Measurements from ENCODE around the gene RAD51. TPM values are rescaled to one million over a fixed set of nuclear protein-coding genes. Genes with fewer than 3 reads are reported as not detected.

Gene RAD51
- total and polyA plus RNA-seq, 9 of the 15 experiments (the other 6 are each of a cell fraction or from before 2014, with no cell fraction given): 16.0 to 63.8 (median 34.6) TPM

DNA sequence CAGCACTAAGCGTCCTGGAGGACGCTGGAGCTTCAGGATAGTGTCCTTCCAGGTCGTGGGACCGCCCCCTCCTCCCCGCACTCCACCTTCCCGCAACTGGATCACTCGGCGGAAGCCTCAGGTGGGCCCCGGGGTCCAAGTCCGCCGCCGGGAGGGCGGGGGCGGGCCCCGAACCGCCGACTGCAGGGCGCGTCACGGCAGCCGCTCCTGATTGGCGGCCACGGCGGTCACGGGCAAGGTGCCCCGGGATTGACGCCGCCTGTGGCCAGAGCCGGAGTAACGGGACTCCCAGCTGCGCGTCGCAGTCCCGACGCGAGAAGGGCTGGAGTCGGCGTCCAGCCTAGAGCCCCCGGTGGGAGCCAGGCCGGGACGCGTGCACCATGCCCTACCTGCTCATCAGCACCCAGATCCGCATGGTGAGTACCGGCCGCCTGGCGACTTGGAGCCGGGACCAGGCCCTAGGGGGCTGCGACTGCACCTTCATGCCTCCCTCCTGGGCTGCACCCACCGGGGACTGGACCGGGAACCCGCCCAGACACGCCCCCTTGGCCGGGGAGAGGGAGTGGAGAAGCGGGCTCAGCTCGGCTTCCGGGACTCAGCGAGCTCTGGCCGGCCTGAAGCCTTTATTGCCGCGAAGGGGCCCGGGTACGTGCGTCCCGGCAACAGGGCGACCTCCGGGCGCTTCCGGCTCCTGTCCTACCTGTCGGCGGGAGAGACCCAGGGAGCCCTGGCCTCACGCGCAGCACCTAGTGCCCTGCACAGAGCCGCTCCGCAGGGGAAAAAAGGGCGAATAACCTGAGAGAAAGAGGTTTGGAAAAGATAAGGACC, 69.0 kb downstream of the RAD51 start, which contains the start of gene GCHFR (continued):
- TF ChIP-seq, protein P1, sequence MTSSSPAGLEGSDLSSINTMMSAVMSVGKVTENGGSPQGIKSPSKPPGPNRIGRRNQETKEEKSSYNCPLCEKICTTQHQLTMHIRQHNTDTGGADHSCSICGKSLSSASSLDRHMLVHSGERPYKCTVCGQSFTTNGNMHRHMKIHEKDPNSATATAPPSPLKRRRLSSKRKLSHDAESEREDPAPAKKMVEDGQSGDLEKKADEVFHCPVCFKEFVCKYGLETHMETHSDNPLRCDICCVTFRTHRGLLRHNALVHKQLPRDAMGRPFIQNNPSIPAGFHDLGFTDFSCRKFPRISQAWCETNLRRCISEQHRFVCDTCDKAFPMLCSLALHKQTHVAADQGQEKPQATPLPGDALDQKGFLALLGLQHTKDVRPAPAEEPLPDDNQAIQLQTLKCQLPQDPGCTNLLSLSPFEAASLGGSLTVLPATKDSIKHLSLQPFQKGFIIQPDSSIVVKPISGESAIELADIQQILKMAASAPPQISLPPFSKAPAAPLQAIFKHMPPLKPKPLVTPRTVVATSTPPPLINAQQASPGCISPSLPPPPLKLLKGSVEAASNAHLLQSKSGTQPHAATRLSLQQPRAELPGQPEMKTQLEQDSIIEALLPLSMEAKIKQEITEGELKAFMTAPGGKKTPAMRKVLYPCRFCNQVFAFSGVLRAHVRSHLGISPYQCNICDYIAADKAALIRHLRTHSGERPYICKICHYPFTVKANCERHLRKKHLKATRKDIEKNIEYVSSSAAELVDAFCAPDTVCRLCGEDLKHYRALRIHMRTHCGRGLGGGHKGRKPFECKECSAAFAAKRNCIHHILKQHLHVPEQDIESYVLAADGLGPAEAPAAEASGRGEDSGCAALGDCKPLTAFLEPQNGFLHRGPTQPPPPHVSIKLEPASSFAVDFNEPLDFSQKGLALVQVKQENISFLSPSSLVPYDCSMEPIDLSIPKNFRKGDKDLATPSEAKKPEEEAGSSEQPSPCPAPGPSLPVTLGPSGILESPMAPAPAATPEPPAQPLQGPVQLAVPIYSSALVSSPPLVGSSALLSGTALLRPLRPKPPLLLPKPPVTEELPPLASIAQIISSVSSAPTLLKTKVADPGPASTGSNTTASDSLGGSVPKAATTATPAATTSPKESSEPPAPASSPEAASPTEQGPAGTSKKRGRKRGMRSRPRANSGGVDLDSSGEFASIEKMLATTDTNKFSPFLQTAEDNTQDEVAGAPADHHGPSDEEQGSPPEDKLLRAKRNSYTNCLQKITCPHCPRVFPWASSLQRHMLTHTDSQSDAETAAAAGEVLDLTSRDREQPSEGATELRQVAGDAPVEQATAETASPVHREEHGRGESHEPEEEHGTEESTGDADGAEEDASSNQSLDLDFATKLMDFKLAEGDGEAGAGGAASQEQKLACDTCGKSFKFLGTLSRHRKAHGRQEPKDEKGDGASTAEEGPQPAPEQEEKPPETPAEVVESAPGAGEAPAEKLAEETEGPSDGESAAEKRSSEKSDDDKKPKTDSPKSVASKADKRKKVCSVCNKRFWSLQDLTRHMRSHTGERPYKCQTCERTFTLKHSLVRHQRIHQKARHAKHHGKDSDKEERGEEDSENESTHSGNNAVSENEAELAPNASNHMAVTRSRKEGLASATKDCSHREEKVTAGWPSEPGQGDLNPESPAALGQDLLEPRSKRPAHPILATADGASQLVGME (CRISPR knock-in tag; IDR thresholded peaks at IDR 0.05): no peak
- TF ChIP-seq RBFOX2 (IDR thresholded peaks at IDR 0.05; ENCODE audit: low read depth, low read length) (peak; percentile 80), KDM5B (IDR thresholded peaks at IDR 0.05; ENCODE audit: insufficient replicate concordance, low read depth, low read length) (peak; percentile 75), SRF (CRISPR knock-in tag; IDR thresholded peaks at IDR 0.05) (no peak), LCOR (CRISPR knock-in tag; IDR thresholded peaks at IDR 0.05) (peak; percentile 22; the same call in 1 of the 2 replicates), SNIP1 (IDR thresholded peaks at IDR 0.05; ENCODE audit: low read depth) (no peak), EP300 (IDR thresholded peaks at IDR 0.05; ENCODE audit: low read length) (no peak), FOXM1 (IDR thresholded peaks at IDR 0.05; ENCODE audit: low read depth) (no peak), FOXM1 (CRISPR knock-in tag; IDR thresholded peaks at IDR 0.05; ENCODE audit: low read depth) (peak; percentile 63; the same call in 1 of the 2 replicates)
- TF ChIP-seq, protein P2, sequence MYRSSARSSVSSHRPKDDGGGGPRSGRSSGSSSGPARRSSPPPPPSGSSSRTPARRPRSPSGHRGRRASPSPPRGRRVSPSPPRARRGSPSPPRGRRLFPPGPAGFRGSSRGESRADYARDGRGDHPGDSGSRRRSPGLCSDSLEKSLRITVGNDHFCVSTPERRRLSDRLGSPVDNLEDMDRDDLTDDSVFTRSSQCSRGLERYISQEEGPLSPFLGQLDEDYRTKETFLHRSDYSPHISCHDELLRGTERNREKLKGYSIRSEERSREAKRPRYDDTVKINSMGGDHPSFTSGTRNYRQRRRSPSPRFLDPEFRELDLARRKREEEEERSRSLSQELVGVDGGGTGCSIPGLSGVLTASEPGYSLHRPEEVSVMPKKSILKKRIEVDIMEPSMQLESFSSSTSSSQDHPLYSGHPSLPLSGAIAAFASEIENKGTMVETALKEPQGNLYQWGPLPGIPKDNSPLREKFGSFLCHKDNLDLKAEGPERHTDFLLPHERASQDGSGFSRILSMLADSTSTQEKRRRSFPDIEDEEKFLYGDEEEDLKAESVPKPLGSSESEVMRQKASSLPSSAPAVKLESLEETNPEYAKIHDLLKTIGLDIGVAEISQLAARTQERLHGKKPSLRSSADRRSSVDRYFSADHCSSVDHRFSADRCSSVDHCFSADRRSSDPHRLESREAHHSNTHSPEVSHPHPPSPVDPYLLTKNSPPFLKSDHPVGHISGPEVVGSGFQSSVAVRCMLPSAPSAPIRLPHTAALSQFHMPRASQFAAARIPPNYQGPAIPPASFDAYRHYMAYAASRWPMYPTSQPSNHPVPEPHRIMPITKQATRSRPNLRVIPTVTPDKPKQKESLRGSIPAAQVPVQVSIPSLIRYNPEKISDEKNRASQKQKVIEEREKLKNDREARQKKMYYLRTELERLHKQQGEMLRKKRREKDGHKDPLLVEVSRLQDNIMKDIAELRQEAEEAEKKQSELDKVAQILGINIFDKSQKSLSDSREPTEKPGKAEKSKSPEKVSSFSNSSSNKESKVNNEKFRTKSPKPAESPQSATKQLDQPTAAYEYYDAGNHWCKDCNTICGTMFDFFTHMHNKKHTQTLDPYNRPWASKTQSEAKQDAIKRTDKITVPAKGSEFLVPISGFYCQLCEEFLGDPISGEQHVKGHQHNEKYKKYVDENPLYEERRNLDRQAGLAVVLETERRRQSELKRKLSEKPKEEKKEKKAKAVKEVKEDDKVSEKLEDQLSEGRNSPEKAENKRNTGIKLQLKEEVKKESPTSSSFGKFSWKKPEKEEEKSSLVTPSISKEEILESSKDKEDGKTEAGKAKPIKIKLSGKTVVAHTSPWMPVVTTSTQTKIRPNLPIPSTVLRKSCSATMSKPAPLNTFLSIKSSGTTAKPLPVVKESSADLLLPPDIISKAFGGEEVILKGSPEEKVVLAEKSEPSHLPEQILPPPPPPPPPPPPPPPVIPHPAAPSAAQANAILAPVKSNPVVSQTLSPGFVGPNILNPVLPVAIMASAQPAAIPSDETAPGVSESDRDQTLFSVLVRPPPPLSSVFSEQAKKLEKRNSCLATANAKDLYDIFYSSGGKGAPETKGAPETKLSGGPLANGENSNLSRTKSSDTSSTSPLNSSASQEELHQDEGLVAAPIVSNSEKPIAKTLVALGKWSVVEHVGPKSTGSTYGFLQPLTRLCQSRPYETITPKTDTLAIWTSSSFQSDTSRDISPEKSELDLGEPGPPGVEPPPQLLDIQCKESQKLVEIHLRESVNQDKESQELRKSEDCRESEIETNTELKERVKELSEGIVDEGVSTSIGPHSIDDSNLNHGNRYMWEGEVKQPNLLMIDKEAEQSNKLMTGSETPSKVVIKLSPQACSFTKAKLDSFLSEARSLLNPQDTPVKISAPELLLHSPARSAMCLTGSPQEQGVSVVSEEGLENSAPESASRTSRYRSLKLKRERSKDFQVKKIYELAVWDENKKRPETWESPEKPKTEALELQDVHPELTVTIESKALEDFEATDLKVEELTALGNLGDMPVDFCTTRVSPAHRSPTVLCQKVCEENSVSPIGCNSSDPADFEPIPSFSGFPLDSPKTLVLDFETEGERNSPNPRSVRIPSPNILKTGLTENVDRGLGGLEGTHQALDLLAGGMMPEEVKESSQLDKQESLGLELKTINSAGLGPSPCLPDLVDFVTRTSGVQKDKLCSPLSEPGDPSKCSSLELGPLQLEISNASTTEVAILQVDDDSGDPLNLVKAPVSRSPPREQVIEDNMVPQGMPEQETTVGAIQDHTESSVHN (IDR thresholded peaks at IDR 0.05; ENCODE audit: borderline replicate concordance in 1 of 2, low read depth in 1 of 2): no peak
- TF ChIP-seq, protein P3, sequence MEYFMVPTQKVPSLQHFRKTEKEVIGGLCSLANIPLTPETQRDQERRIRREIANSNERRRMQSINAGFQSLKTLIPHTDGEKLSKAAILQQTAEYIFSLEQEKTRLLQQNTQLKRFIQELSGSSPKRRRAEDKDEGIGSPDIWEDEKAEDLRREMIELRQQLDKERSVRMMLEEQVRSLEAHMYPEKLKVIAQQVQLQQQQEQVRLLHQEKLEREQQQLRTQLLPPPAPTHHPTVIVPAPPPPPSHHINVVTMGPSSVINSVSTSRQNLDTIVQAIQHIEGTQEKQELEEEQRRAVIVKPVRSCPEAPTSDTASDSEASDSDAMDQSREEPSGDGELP (CRISPR knock-in tag; IDR thresholded peaks at IDR 0.05; ENCODE audit: borderline replicate concordance): peak; percentile 90
